OCI-LY7 (cell line): ENCODE measurements around the gene WWOX.

Experiments used
- CTCF ChIP-seq: fragments of 200-600 bp; sonication (generic); conservative IDR thresholded peaks from 2 replicates; pipeline ENCODE4 v1.5.1; 2014; ENCODE audit warnings: mild to moderate bottlenecking, antibody characterized with exemption, low read length, moderate library complexity, mixed read lengths
- EZH2phosphoT487 ChIP-seq: fragments of 200-600 bp; sonication (generic); IDR thresholded peaks from 2 replicates; pipeline ENCODE4 v1.6.1; 2018; ENCODE audit warnings: low read depth, borderline replicate concordance, mild to moderate bottlenecking, mixed run types, antibody characterized with exemption, low read length, moderate library complexity, mixed read lengths

DNA sequence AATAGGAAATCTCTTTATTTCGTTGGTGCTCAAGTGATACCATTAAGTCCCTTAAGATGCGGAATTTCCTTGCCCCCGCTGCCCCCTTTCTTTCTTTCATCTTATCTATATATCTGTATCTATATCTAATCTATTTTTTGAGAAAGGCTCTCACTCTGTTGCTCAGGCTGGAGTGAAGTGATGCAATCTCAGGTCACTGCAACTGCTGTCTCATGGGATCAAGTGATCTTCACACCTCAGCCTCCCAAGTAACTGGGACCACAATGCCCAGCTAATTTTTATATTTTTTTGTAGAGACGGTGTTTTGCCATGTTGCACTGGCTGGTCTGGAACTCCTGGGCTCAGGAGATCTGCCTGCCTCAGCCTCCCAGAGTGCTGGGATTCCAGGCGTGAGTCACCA is 693.5 kb downstream of the WWOX start:
- TF ChIP-seq CTCF (no peak), EZH2phosphoT487 (no peak)
